Keratinocyte (primary cell): ENCODE results near the gene ITGB8. TPM values are rescaled to one million over a fixed set of nuclear protein-coding genes. Genes with fewer than 3 reads are reported as not detected.

ENCODE experiments used
- DNase-seq: peaks from one replicate; pipeline ENCODE4 v3.0.0-alpha.2; 2011; ENCODE audit warnings: low read depth, missing footprints, low spot score
- FAIRE-seq: peaks from 2 replicates; lab custom pipeline; 2011; peaks lifted over from hg19 to GRCh38; lab: Jason Lieb, UNC
- H2AFZ ChIP-seq: 2 replicates; pipeline ENCODE4 v1.6.0; 2012; ENCODE audit warnings: low read length, control low read depth, inconsistent platforms; ENCODE audit not compliant: control insufficient read depth
- H3K27ac ChIP-seq: 2 replicates; pipeline ENCODE4 v1.5.1; 2011; ENCODE audit warnings: low read length; ENCODE audit not compliant: control insufficient read depth, insufficient read depth
- H3K27me3 ChIP-seq: 3 replicates; pipeline ENCODE4 v1.6.0; 2011; ENCODE audit warnings: low read length; ENCODE audit not compliant: control insufficient read depth, insufficient read depth; ENCODE audit errors: extremely low read depth
- H3K36me3 ChIP-seq, 2 experiments: 2 replicates in 1 of 2; 3 replicates in 1 of 2; pipeline ENCODE4 v1.5.1; 2011; ENCODE audit warnings: low read length in 2 of 2, mild to moderate bottlenecking in 1 of 2; ENCODE audit not compliant: control insufficient read depth in 2 of 2, insufficient read depth in 2 of 2; ENCODE audit errors: extremely low read depth in 1 of 2
- H3K4me1 ChIP-seq: 3 replicates; pipeline ENCODE4 v1.5.1; 2011; ENCODE audit warnings: low read length; ENCODE audit not compliant: control insufficient read depth, insufficient read depth; ENCODE audit errors: extremely low read depth
- H3K4me2 ChIP-seq: 3 replicates; pipeline ENCODE4 v1.6.0; 2011; ENCODE audit warnings: low read depth, low read length; ENCODE audit not compliant: control insufficient read depth, insufficient read depth; ENCODE audit errors: extremely low read depth
- H3K4me3 ChIP-seq, 3 experiments: fragments of 200-600 bp in 1 of 3; sonication (generic) in 1 of 3; 2 replicates in 2 of 3; 3 replicates in 1 of 3; pipeline ENCODE4 v1.5.1; 2011 to 2016; ENCODE audit warnings: low read length in 3 of 3, mild to moderate bottlenecking in 3 of 3, control low read depth in 2 of 3, inconsistent platforms in 1 of 3, low read depth in 1 of 3, mixed read lengths in 1 of 3, mixed run types in 1 of 3, moderate library complexity in 1 of 3; ENCODE audit not compliant: control insufficient read depth in 2 of 3, insufficient read depth in 2 of 3; ENCODE audit errors: extremely low read depth in 1 of 3
- H3K79me2 ChIP-seq: 2 replicates; pipeline ENCODE4 v1.6.0; 2012; ENCODE audit warnings: low read length; ENCODE audit not compliant: control insufficient read depth, insufficient read depth
- H3K9ac ChIP-seq: 3 replicates; pipeline ENCODE4 v1.6.0; 2011; ENCODE audit warnings: low read length; ENCODE audit not compliant: control insufficient read depth, insufficient read depth; ENCODE audit errors: extremely low read depth
- H3K9me1 ChIP-seq: 3 replicates; pipeline ENCODE4 v1.6.0; 2011; ENCODE audit warnings: low read length; ENCODE audit not compliant: control insufficient read depth, insufficient read depth; ENCODE audit errors: extremely low read depth
- H3K9me3 ChIP-seq: 2 replicates; pipeline ENCODE4 v1.5.1; 2012; ENCODE audit warnings: low read depth, low read length; ENCODE audit not compliant: control insufficient read depth
- H4K20me1 ChIP-seq: 3 replicates; pipeline ENCODE4 v1.6.0; 2011; ENCODE audit warnings: low read length; ENCODE audit not compliant: control insufficient read depth, insufficient read depth; ENCODE audit errors: extremely low read depth
- CTCF ChIP-seq, 3 experiments: IDR thresholded peaks in 1 of 3; conservative IDR thresholded peaks in 1 of 3; optimal IDR thresholded peaks in 1 of 3; 2 replicates in 2 of 3; 3 replicates in 1 of 3; pipeline versions ENCODE3 to v1.5.1; 2011; ENCODE audit warnings: low read length in 3 of 3, mild to moderate bottlenecking in 3 of 3, moderate library complexity in 2 of 3, control low read depth in 1 of 3, inconsistent platforms in 1 of 3; ENCODE audit not compliant: insufficient read depth in 2 of 3; ENCODE audit errors: extremely low read depth in 1 of 3
- EZH2 ChIP-seq: IDR thresholded peaks from one replicate; pipeline ENCODE4 v1.6.1; 2012; ENCODE audit warnings: inconsistent platforms, mild to moderate bottlenecking, low read length, moderate library complexity
- dilution Hi-C: fragments of 300-500 bp; cut with MboI; formaldehyde crosslinking; loops from one replicate; pipeline ENCODE4 v1.7.0; 2020; ENCODE audit warnings: low sequenced_read_pairs; ENCODE audit not compliant: extremely low pct_ligation_motif_present
- polyA plus RNA-seq, 5 experiments: library from polyadenylated mRNA; depleted of rRNA in 3 of 5; stranded (reverse) in 3 of 5; stranded (forward) in 1 of 5; unstranded in 1 of 5; fragments of >200 nt; gene quantifications; 1 replicate in 1 of 5; 2 replicates in 3 of 5; 3 replicates in 1 of 5; pipeline versions ENCODE4 v1.2.1 to v1.2.3, GENCODE V29; 2011 to 2012; ENCODE audit warnings: missing spikeins in 2 of 5, low read depth in 1 of 5, low replicate concordance in 1 of 5

ITGB8 gene
- polyA plus RNA-seq, 1 donor (not counting 4 experiments of a cell fraction or from before 2014, with no cell fraction given): 10.9 TPM

DNA sequence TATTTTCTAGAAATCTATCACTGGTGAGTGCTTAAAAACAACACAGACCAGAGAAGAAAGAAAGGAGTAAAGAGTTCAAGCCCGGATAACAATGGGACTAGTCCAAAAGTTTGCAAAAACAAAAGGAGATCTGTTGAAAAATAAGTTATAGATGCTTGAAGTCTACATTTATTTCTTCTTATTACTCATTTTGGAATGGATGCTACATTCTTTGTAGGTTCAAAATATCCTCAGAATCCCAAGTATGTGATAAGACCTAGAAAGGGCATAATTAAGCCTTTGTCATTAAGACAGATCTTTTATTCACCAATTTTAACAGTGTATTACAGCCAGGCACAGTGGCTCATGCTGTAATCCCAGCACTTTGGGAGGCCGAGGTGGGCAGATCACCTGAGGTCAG, 42.7 kb upstream of the ITGB8 start:
- H4K20me1 ChIP-seq: no peaks in the 10 kb centered on the region
- no peak for DNase-seq
- no peaks in the 10 kb centered on the region for H3K36me3 ChIP-seq
- H3K9me1 ChIP-seq: no peaks in the 10 kb centered on the region
- FAIRE-seq: no peak
- no peak overlapping the region for H3K4me2 ChIP-seq
- no peaks in the 10 kb centered on the region for H3K27me3 ChIP-seq
- dilution Hi-C loops: no loop called here
- H3K27ac ChIP-seq: no peak overlapping the region
- TF ChIP-seq EZH2 (no peak), CTCF (optimal IDR thresholded peaks at IDR 0.05 in 1 of 3, IDR thresholded peaks at IDR 0.05 in 1 of 3, conservative IDR thresholded peaks at IDR 0.05 in 1 of 3; ENCODE audit: extremely low read depth in 1 of 3, insufficient read depth in 2 of 3, low read length in 3 of 3) (no peak)
- no peaks in the 10 kb centered on the region for H3K9me3 ChIP-seq
- H3K4me3 ChIP-seq: no peak overlapping the region
- no peak overlapping the region for H2AFZ ChIP-seq
- H3K4me1 ChIP-seq: no peaks in the 10 kb centered on the region
- H3K79me2 ChIP-seq: no peaks in the 10 kb centered on the region
- no peak overlapping the region for H3K9ac ChIP-seq

DNA sequence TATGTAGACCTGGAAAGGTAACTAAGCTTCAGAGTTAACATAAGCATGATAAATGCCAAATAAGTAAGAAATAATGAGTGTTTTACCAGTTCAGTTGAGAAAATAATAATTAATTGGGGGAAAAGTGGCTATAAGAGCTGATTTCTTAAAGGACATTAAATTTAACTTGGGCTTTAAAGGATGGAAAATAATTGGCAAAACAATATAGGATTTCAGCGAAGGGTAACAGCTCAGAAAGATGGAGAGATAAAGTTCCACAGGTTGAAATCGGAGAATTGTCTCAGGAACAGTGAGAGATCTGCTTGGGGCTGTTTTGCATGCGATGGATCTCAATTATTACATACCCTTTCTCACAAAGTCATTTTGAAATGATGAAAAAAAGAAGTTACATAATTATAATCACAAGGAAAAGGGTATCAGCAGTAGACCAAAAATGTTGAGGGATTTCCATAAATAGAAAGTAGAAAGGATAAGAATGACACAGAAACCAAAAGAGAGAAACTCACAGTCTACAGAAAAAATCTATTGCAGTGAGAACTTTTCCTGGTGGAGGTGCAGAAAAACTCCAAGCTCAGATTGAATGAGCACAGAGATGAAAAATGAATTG, 40.1 kb upstream of the ITGB8 start:
- Histone ChIP-seq H3K27ac (no peak overlapping the region), H3K4me2 (no peak overlapping the region), H2AFZ (peak overlapping the region; percentile 38), H3K9ac (no peak overlapping the region), H3K4me3 (no peak overlapping the region), H4K20me1 (no peaks in the 10 kb centered on the region), H3K27me3 (no peaks in the 10 kb centered on the region), H3K4me1 (no peaks in the 10 kb centered on the region), H3K36me3 (no peaks in the 10 kb centered on the region), H3K9me3 (peaks cover 2% of the 10 kb centered on the region), H3K79me2 (no peaks in the 10 kb centered on the region), H3K9me1 (no peaks in the 10 kb centered on the region)
- DNase-seq (no peak), FAIRE-seq (peak; percentile 36)
- dilution Hi-C loops: no loop called here
- TF ChIP-seq CTCF (optimal IDR thresholded peaks at IDR 0.05 in 1 of 3, IDR thresholded peaks at IDR 0.05 in 1 of 3, conservative IDR thresholded peaks at IDR 0.05 in 1 of 3; ENCODE audit: extremely low read depth in 1 of 3, insufficient read depth in 2 of 3, low read length in 3 of 3) (no peak), EZH2 (no peak)
